ENCODE results near the gene VPS72. TPM values are rescaled to one million over a fixed set of nuclear protein-coding genes. Genes with fewer than 3 reads are reported as not detected.
"Not testable (repeated sequence)": the region's sequence is repeated elsewhere in the genome, so short reads cannot be mapped to it uniquely, and the experiment has no call there.

The VPS72 gene
- total RNA-seq, 1 donor from 2014 or later: 68.6 TPM

DNA sequence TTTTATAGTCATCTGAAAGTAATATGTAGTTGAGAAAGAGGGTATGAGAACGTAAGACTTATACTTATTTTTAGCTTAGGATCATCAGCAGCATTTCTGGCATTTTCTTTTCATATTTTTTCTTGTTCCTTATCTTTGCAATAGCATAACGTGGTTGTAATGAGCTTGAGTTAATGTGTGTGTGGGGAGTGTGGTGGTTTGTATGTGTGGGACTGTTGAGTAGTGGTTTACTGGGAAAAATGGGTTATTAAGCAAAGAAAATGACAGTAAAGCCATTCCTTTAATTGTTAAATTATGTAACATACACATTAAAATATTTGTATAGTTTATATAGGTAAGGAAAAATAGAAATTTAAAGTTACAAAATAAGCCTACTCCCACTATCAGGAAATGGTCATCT is 23.6 kb upstream of the VPS72 start:
- no peak for DNase-seq (ENCODE audit: low read depth)
- TF ChIP-seq, protein P1, sequence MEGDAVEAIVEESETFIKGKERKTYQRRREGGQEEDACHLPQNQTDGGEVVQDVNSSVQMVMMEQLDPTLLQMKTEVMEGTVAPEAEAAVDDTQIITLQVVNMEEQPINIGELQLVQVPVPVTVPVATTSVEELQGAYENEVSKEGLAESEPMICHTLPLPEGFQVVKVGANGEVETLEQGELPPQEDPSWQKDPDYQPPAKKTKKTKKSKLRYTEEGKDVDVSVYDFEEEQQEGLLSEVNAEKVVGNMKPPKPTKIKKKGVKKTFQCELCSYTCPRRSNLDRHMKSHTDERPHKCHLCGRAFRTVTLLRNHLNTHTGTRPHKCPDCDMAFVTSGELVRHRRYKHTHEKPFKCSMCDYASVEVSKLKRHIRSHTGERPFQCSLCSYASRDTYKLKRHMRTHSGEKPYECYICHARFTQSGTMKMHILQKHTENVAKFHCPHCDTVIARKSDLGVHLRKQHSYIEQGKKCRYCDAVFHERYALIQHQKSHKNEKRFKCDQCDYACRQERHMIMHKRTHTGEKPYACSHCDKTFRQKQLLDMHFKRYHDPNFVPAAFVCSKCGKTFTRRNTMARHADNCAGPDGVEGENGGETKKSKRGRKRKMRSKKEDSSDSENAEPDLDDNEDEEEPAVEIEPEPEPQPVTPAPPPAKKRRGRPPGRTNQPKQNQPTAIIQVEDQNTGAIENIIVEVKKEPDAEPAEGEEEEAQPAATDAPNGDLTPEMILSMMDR (conservative IDR thresholded peaks at IDR 0.05; ENCODE audit: low read depth, low read length): no peak
- no peak overlapping the region for H3K4me3 ChIP-seq (ENCODE audit: low read depth, low read length)

DNA sequence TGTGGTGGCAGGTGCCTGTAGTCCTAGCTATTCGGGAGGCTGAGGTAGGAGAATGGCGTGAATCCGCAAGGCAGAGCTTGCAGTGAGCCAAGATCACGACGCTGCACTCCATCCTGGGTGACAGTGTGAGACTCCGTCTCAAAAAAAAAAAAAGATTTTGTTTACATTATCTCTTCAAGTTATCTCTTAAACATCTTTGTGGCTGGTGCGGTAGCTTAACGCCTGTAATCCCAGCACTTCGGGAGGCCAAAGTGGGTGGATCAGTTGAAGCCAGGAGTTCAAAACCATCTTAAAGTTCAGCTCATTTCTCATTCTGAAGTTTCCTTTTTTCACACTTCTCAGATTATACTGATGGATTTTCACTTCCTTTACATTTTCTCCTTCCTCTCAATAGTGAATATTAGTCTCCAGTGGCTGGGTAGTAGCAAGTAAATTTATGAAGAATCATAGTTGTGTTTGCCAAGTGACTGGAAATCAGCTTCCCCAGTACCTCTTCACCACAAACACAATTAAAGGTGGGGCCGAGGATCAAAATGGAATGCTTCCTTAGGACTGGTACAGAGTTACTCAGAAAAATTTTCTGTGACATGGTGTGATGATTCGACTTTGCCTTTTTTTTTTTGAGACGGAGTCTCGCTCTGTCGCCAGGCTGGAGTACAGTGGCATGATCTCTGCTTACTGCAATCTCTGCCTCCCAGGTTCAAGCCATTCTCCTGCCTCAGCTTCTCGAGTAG is 22.1 kb upstream of the VPS72 start:
- no peak for DNase-seq (ENCODE audit: low read depth)
- H3K4me3 ChIP-seq (ENCODE audit: low read depth, low read length): no peak overlapping the region
- TF ChIP-seq, protein P1 (conservative IDR thresholded peaks at IDR 0.05; ENCODE audit: low read depth, low read length): no peak

DNA sequence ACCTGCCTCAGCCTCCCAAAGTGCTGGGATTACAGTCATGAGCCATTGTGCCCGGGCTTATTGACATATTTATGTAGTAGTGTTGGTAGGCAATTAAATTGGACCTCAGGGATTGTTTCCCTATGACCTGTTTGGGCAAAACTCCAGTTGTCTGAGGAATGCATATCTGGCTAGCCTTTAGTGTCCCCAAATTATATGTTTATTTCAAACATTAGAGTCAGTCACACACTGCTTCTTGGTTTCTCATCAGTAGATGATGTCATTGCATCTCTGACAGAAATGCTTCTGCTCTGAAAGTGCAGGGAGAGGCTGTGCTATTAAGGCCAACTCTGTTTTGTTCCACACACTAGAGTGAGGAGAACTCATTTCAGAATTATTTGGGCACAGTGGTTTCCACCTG is 20.8 kb upstream of the VPS72 start:
- no peak for DNase-seq (ENCODE audit: low read depth)

DNA sequence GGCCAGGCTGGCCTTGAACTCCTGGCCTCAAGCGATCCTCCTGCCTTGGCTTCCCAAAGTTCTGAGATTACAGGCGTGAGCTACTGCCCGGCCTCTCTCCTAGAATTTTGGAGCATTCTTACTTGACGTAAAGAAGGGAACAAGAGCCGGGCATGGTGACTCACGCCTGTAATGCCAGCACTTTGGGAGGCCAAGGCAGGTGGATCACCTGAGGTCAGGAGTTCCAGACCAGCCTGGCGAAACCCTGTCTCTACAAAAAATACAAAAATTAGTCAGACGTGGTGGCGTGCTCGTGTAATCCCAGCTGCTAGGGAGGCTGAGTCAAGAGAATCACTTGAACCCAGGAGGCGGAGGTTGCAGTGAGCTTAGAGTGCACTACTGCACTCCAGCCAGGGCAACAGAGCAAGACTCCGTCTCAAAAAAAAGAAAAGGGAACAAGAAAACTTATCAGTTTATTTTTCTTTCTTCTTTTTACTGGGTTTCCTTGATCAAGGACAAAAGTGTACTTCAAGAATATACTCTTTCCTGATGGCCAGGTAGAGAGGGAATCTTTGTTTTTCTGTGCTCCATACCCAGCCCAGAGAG is 15.5 kb upstream of the VPS72 start:
- DNase-seq (ENCODE audit: low read depth); H3K4me3 ChIP-seq (ENCODE audit: low read depth, low read length): not testable (repeated sequence)

More for the DNA sequence above, 20.8 kb upstream of the VPS72 start:
- H3K4me3 ChIP-seq (ENCODE audit: low read depth, low read length): no peak overlapping the region
- TF ChIP-seq, protein P1 (conservative IDR thresholded peaks at IDR 0.05; ENCODE audit: low read depth, low read length): no peak

DNA sequence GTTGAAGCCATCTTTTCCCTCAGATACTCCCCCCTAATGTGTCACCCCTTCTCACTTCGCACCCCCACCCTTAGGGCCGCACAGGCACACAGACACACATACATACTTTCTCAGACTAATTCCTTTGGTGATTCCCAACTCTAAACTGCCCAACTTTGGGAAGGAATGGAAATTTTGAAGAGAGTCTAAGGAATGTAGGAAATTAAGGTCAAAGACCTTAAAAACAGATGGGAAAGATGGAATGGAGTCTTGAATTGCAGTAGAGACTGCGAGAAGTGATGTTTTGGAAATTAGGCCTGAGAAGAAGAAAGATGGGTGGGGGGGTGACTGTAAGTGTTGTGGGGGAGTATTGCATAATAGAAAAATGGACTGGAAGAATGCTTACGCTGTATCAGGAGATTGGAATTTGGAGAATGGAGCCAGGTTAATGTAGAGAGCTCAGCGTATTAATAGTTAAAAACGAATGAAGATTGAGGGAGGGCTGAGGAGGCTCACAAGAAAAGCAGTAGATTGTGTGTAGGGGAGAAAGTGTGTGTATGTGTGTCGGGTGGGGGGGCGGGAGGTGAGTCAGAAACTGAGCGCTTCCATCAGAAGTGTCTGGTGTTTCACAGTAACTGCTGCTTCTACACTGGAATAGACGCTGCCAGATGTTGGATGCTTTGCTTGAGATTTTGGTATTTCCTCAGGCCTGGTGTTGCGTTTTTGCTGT is 10.0 kb upstream of the VPS72 start:
- TF ChIP-seq, protein P1 (conservative IDR thresholded peaks at IDR 0.05; ENCODE audit: low read depth, low read length): no peak
- peak overlapping the region; percentile 75 for H3K4me3 ChIP-seq (ENCODE audit: low read depth, low read length)
- DNase-seq (ENCODE audit: low read depth): peak; percentile 74

DNA sequence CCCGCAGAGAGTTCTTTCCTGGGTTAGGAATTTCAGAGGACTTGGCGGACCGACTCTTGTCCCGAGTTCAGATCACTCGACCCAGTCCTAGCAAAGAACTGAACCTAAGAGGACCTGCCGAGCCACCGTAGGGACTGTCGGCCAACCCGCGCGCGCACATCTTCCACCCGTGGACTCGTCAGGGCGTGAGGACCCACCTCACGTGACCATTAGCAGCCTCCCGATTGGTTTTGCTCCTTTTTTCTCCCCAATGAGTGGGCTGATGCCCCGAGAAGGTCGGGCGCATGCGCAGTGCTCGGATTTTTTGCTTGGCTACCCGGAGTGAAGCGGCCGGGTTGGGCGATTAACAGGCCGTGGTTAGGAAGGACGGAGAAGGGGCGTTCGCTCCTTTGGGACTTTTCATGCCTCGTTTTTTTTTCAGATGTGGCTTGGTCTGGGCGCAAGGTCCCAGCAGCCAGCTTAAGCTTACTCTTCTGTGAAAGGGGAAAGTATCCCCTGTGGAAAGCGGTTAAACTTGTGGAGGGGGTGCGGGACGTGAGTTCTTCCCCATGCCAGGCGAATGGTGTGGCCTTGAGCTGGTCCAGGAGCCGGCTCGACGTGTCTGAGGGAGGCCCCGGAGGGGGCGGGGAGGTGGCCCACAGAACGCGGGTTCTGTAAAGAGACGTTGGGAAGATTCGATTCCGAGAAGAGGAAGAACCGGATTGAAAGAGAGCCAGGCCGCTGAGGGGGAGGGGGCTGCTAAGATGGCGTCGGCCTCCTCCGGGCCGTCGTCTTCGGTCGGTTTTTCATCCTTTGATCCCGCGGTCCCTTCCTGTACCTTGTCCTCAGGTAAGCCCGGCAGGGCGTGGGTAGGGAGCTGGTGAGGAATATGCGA is 8.5 kb upstream of the VPS72 start, which contains the start of gene PIP5K1A:
PIP5K1A (plus strand) TSS at position 299 of the 874 bp plus-strand sequence; CDS start at position 744, 445 bp downstream.
- peak; percentile 82 for DNase-seq (ENCODE audit: low read depth)
- peak within 1 kb of the TSS; percentile 75 for H3K4me3 ChIP-seq (ENCODE audit: low read depth, low read length)
- TF ChIP-seq, protein P1 (conservative IDR thresholded peaks at IDR 0.05; ENCODE audit: low read depth, low read length): no peak

Measured in epithelial cell of proximal tubule (primary cell).